ENCODE data around the gene MYT1. TPM values are rescaled to one million over a fixed set of nuclear protein-coding genes. Genes with fewer than 3 reads are reported as not detected.

Gene MYT1
- total RNA-seq, 4 donors from 2014 or later, result not detected

DNA sequence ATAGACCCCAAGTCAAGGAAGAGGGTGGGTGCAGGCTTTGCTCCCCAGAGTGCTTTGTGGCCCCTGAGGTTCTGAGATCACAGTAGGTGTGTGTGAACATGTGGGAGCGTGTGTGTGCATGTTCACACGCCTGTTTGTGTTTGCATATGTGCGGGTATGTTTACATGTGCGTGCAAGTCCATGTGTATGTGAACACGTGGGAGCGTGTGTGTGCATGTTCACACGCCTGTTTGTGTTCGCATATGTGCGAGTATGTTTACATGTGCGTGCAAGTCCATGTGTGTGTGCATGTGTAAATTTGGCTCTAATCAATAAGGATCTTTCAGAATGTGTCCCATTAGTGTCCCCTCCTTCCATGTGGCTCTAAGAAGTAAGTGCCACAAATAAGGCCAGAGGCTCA, 49.9 kb downstream of the MYT1 start:
- WGBS, result 92% methylated on average over 10 of the region's 10 CpGs
- no peak for DNase-seq (ENCODE audit: extremely low spot score)
- Histone ChIP-seq H3K9me3 (no peaks in the 10 kb centered on the region), H3K36me3 (no peaks in the 10 kb centered on the region), H3K4me1 (peaks cover 29 to 49% (median 36%) of the 10 kb centered on the region in 4 donors), H3K27ac (replicated peaks in 1 of 4) (no peak overlapping the region), H3K4me3 (no peak overlapping the region), H3K27me3 (no peaks in the 10 kb centered on the region)
- intact Hi-C loops (cut with DNase I), result no loop called here
- TF ChIP-seq, protein P1, sequence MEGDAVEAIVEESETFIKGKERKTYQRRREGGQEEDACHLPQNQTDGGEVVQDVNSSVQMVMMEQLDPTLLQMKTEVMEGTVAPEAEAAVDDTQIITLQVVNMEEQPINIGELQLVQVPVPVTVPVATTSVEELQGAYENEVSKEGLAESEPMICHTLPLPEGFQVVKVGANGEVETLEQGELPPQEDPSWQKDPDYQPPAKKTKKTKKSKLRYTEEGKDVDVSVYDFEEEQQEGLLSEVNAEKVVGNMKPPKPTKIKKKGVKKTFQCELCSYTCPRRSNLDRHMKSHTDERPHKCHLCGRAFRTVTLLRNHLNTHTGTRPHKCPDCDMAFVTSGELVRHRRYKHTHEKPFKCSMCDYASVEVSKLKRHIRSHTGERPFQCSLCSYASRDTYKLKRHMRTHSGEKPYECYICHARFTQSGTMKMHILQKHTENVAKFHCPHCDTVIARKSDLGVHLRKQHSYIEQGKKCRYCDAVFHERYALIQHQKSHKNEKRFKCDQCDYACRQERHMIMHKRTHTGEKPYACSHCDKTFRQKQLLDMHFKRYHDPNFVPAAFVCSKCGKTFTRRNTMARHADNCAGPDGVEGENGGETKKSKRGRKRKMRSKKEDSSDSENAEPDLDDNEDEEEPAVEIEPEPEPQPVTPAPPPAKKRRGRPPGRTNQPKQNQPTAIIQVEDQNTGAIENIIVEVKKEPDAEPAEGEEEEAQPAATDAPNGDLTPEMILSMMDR (IDR thresholded peaks at IDR 0.05), result no peak
- TF ChIP-seq POLR2AphosphoS5 (IDR thresholded peaks at IDR 0.05), result no peak
- TF ChIP-seq EP300 (IDR thresholded peaks at IDR 0.05), result no peak
- TF ChIP-seq POLR2A (IDR thresholded peaks at IDR 0.05; ENCODE audit: low read depth), result no peak

DNA sequence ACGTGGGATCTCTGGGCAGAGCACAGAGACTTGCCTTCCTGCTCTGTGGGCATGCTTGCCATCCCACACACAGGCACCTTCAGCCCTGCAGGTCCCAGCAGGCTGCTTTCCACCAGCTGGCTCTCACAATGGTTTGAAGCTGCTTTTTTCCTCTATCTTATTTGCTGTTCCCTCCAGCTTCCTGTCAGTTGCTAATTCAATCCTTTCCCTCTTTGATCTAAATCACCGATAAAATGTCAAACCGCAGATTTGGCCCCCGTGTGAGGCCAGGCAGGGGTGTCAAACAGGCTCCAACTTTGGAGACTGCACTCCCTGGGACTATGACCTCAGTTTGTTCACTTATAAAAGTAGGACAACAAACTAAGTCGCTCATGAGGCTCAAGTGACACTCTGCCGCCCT, 50.7 kb downstream of the MYT1 start:
- intact Hi-C loops (cut with DNase I), result no loop called here
- Histone ChIP-seq H3K4me1 (peaks cover 29 to 49% (median 36%) of the 10 kb centered on the region in 4 donors), H3K9me3 (no peaks in the 10 kb centered on the region), H3K4me3 (no peak overlapping the region), H3K36me3 (no peaks in the 10 kb centered on the region), H3K27ac (replicated peaks in 1 of 4) (no peak overlapping the region), H3K27me3 (peaks cover 0 to 4% (median 0%) of the 10 kb centered on the region in 4 donors)
- WGBS, result 65% methylated on average over 6 of the region's 6 CpGs
- TF ChIP-seq, protein P1 (IDR thresholded peaks at IDR 0.05), result no peak
- no peak for TF ChIP-seq POLR2AphosphoS5 (IDR thresholded peaks at IDR 0.05)
- TF ChIP-seq EP300 (IDR thresholded peaks at IDR 0.05), result no peak
- TF ChIP-seq POLR2A (IDR thresholded peaks at IDR 0.05; ENCODE audit: low read depth), result no peak
- DNase-seq (ENCODE audit: extremely low spot score), result no peak

DNA sequence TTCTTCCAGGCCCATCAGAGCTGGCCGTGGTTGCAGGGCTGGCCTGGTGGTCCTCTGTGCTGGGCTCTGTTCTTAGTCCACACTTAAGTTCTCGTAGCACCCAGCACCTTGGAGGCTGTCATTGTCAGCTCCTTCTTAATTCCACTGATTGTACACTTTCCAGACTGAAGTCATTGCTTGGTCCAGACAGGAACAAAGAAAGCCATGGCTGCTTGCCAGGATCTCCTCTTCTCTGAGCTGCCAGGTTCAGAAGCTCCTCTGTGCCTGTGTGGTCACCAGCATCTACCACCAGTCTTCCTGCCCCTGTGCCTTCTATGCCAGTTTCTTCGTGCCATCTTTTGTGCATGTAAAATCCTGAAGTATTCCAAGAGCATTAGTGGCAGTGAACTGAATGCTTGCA, 51.8 kb downstream of the MYT1 start:
- WGBS, result 22% methylated on average over 3 of the region's 3 CpGs
- intact Hi-C loops (cut with DNase I), result no loop called here

DNA sequence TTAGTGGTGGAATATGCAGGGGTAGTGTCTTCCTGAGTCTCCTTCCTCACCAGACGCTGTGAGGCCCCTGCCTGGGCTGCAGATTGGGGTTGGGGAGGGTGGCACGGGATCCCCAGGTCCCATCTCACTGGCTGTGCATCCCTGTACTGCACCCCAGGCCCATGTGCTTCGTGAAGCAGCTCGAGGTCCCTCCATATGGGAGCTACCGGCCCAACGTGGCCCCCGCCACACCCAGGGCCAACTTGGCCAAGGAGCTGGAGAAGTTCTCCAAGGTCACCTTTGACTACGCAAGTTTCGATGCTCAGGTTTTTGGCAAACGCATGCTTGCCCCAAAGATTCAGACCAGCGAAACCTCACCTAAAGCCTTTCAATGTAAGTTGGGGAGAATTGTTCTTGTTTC, 52.7 kb downstream of the MYT1 start:
- WGBS, result 96% methylated on average over 11 of the region's 11 CpGs
- intact Hi-C loops (cut with DNase I), result no loop called here
- no peak for DNase-seq (ENCODE audit: extremely low spot score)
- H3K36me3 ChIP-seq, result no peaks in the 10 kb centered on the region
- TF ChIP-seq, protein P1 (IDR thresholded peaks at IDR 0.05), result no peak
- TF ChIP-seq POLR2AphosphoS5 (IDR thresholded peaks at IDR 0.05) (no peak), POLR2A (IDR thresholded peaks at IDR 0.05; ENCODE audit: low read depth) (no peak), EP300 (IDR thresholded peaks at IDR 0.05) (no peak)
- peaks cover 0 to 6% (median 0%) of the 10 kb centered on the region in 4 donors for H3K27me3 ChIP-seq
- peaks cover 29 to 47% (median 35%) of the 10 kb centered on the region in 4 donors for H3K4me1 ChIP-seq
- H3K9me3 ChIP-seq, result no peaks in the 10 kb centered on the region
- no peak overlapping the region for H3K27ac ChIP-seq (replicated peaks in 1 of 4)
- H3K4me3 ChIP-seq, result no peak overlapping the region

More for the DNA sequence above, 51.8 kb downstream of the MYT1 start:
- H3K27ac ChIP-seq (replicated peaks in 1 of 4), result no peak overlapping the region
- peaks cover 29 to 49% (median 36%) of the 10 kb centered on the region in 4 donors for H3K4me1 ChIP-seq
- H3K4me3 ChIP-seq, result no peak overlapping the region
- no peak for DNase-seq (ENCODE audit: extremely low spot score)
- TF ChIP-seq POLR2A (IDR thresholded peaks at IDR 0.05; ENCODE audit: low read depth) (no peak), POLR2AphosphoS5 (IDR thresholded peaks at IDR 0.05) (no peak), EP300 (IDR thresholded peaks at IDR 0.05) (no peak)
- TF ChIP-seq, protein P1 (IDR thresholded peaks at IDR 0.05), result no peak
- H3K36me3 ChIP-seq, result no peaks in the 10 kb centered on the region
- no peaks in the 10 kb centered on the region for H3K9me3 ChIP-seq
- peaks cover 0 to 6% (median 0%) of the 10 kb centered on the region in 4 donors for H3K27me3 ChIP-seq
